B cell (primary cell): ENCODE results near the gene ENOX1. TPM values are rescaled to one million over a fixed set of nuclear protein-coding genes. Genes with fewer than 3 reads are reported as not detected.

ENCODE experiments used
- ATAC-seq: fragments of 200-7000 bp; cut with Tn5 transposase; one replicate; pipeline ENCODE4 v1.10.0; 2021; ENCODE audit warnings: low read depth, mild to moderate bottlenecking, moderate number of reproducible peaks, moderate library complexity
- CTCF ChIA-PET: fragments of 350-600 bp; sonication (Branson Sonifier 250); formaldehyde crosslinking; loops from one replicate; lab custom pipeline; 2021; ENCODE audit warnings: antibody characterized with exemption, inconsistent platforms; lab: Charles Lee
- POLR2A ChIA-PET: fragments of 350-600 bp; sonication (Branson Sonifier 250); formaldehyde crosslinking; loops from one replicate; lab custom pipeline; 2021; ENCODE audit warnings: antibody characterized with exemption; lab: Charles Lee
- DNase-seq: peaks from one replicate; pipeline ENCODE4 v3.0.0; 2013
- H2AFZ ChIP-seq: 2 replicates; pipeline ENCODE4 v1.6.1; 2012; ENCODE audit warnings: mild to moderate bottlenecking, low read depth, low read length; ENCODE audit not compliant: insufficient read depth, poor library complexity, severe bottlenecking
- H3K27ac ChIP-seq, 2 donors: 1 replicate in 1 of 2; 2 replicates in 1 of 2; pipeline ENCODE4 v1.5.1; 2012 to 2013; ENCODE audit warnings: low read length in 2 of 2, mild to moderate bottlenecking in 2 of 2, moderate library complexity in 1 of 2
- H3K27me3 ChIP-seq, 4 experiments: fragments of 200-600 bp in 1 of 4; sonication (generic) in 1 of 4; replicated peaks in 1 of 4; 1 replicate in 2 of 4; 2 replicates in 2 of 4; pipeline versions ENCODE4 v1.6.1 to v1.7.0; 2013 to 2016; ENCODE audit warnings: low read length in 3 of 4, mild to moderate bottlenecking in 2 of 4, mixed read lengths in 1 of 4, moderate library complexity in 1 of 4; ENCODE audit not compliant: insufficient read depth in 4 of 4, control insufficient read depth in 3 of 4; ENCODE audit errors: control extremely low read depth in 1 of 4
- H3K36me3 ChIP-seq, 2 experiments: replicated peaks in 1 of 2; 1 replicate in 1 of 2; 2 replicates in 1 of 2; pipeline versions ENCODE4 v1.6.1 to v1.7.1; 2013; ENCODE audit warnings: low read length in 1 of 2; ENCODE audit not compliant: insufficient read depth in 2 of 2, control insufficient read depth in 1 of 2; ENCODE audit errors: control extremely low read depth in 1 of 2, extremely low read depth in 1 of 2
- H3K4me1 ChIP-seq, 2 donors: fragments of 200-600 bp in 1 of 2; sonication (generic) in 1 of 2; 1 replicate in 1 of 2; 2 replicates in 1 of 2; pipeline versions ENCODE4 v1.5.1 to v1.6.1; 2013 to 2017; ENCODE audit warnings: low read length in 2 of 2; ENCODE audit not compliant: control insufficient read depth in 2 of 2, insufficient read depth in 2 of 2
- H3K4me2 ChIP-seq: replicated peaks from 2 replicates; pipeline ENCODE3; 2012; ENCODE audit warnings: mild to moderate bottlenecking, low read depth, low read length; ENCODE audit not compliant: poor library complexity, severe bottlenecking
- H3K4me3 ChIP-seq, 5 experiments: fragments of 200-600 bp in 1 of 5; sonication (generic) in 1 of 5; 1 replicate in 3 of 5; 2 replicates in 2 of 5; pipeline versions ENCODE4 v1.5.1 to v1.7.0; 2011 to 2016; ENCODE audit warnings: low read length in 4 of 5, mild to moderate bottlenecking in 4 of 5, low read depth in 2 of 5, control low read depth in 1 of 5, moderate library complexity in 1 of 5; ENCODE audit not compliant: insufficient read depth in 1 of 5; ENCODE audit errors: control extremely low read depth in 1 of 5, extremely low read depth in 1 of 5
- H3K79me2 ChIP-seq: fragments of 200-600 bp; sonication (generic); one replicate; pipeline ENCODE4 v1.6.0; 2016; ENCODE audit warnings: low read length; ENCODE audit not compliant: control insufficient read depth, insufficient read depth
- H3K9ac ChIP-seq: fragments of 200-600 bp; sonication (generic); 2 replicates; pipeline ENCODE4 v1.6.1; 2017; ENCODE audit warnings: mild to moderate bottlenecking, low read length, moderate library complexity
- H3K9me3 ChIP-seq, 3 donors: one replicate each; pipeline versions ENCODE4 v1.6.1 to v1.7.1; 2013; ENCODE audit warnings: low read length in 2 of 3; ENCODE audit not compliant: control insufficient read depth in 2 of 3, insufficient read depth in 1 of 3; ENCODE audit errors: control extremely low read depth in 1 of 3
- H4K20me1 ChIP-seq: 2 replicates; pipeline ENCODE4 v1.6.0; 2012; ENCODE audit warnings: mild to moderate bottlenecking, low read length; ENCODE audit not compliant: insufficient read depth, control insufficient read depth, poor library complexity, severe bottlenecking
- H3K27ac Mint-ChIP-seq: one replicate; pipeline ENCODE4 v1.8.0; 2021; ENCODE audit warnings: mixed read lengths
- H3K27me3 Mint-ChIP-seq: one replicate; pipeline ENCODE4 v1.8.0; 2021; ENCODE audit warnings: mixed read lengths
- H3K4me1 Mint-ChIP-seq: one replicate; pipeline ENCODE4 v1.8.0; 2021; ENCODE audit warnings: mixed read lengths
- H3K4me3 Mint-ChIP-seq: one replicate; pipeline ENCODE4 v1.8.0; 2021; ENCODE audit warnings: mixed read lengths
- H3K9me3 Mint-ChIP-seq: one replicate; pipeline ENCODE4 v1.8.0; 2022; ENCODE audit warnings: mixed read lengths; ENCODE audit not compliant: insufficient read depth
- CTCF ChIP-seq: fragments of 200-600 bp; IDR thresholded peaks from one replicate; pipeline ENCODE4 v1.8.0; 2022; ENCODE audit warnings: antibody characterized with exemption, mild to moderate bottlenecking
- EZH2 ChIP-seq: IDR thresholded peaks from 2 replicates; pipeline ENCODE4 v1.6.1; 2012; ENCODE audit warnings: borderline replicate concordance, low read depth, mild to moderate bottlenecking, moderate library complexity, low read length; ENCODE audit not compliant: insufficient read depth, poor library complexity, severe bottlenecking
- WGBS: methylation state at CpG from one replicate; pipeline ENCODE4 v1.1.5; 2013; ENCODE audit warnings: missing lambda C conversion rate; ENCODE audit not compliant: insufficient coverage; 5-methylcytosine and 5-hydroxymethylcytosine counted together
- intact Hi-C: fragments of 100-400 bp; cut with micrococcal nuclease; formaldehyde crosslinking; loops from one replicate; pipeline ENCODE4 v1.10.0; 2022
- polyA plus RNA-seq: library from polyadenylated mRNA; depleted of rRNA; stranded (reverse); fragments of >200 nt; gene quantifications from 2 replicates; pipeline ENCODE4 v1.2.3, GENCODE V29; 2012
- total RNA-seq, 2 donors: library from RNA; stranded (reverse); fragments of 120-200 nt in 1 of 2; gene quantifications; 1 replicate in 1 of 2; 2 replicates in 1 of 2; pipeline versions ENCODE4 v1.2.3 to v1.2.4, GENCODE V29; 2013 to 2022

Gene ENOX1
- total and polyA plus RNA-seq, 2 donors (not counting 1 experiment from before 2014, with no cell fraction given): not detected

GRCh38 chr13:43546816-43547215, 240.0 kb downstream of the ENOX1 start:
- H3K4me1 Mint-ChIP-seq: no peaks in the 10 kb centered on the region
- DNase-seq: no peak
- Histone ChIP-seq H3K79me2 (no peaks in the 10 kb centered on the region), H4K20me1 (no peaks in the 10 kb centered on the region), H3K4me1 (no peaks in the 10 kb centered on the region), H3K9me3 (no peaks in the 10 kb centered on the region), H3K27me3 (no peaks in the 10 kb centered on the region), H3K36me3 (no peaks in the 10 kb centered on the region), H3K4me3 (no peak overlapping the region), H3K9ac (no peak overlapping the region), H3K4me2 (no peak overlapping the region), H3K27ac (no peak overlapping the region), H2AFZ (no peak overlapping the region)
- no peak overlapping the region for H3K4me3 Mint-ChIP-seq
- 89% methylated on average over 2 of the region's 3 CpGs for WGBS
- H3K27me3 Mint-ChIP-seq: peaks cover 8% of the 10 kb centered on the region
- TF ChIP-seq EZH2: no peak
- TF ChIP-seq CTCF: no peak
- ChIA-PET POLR2A (no interaction called here), CTCF (no interaction called here)
- no peaks in the 10 kb centered on the region for H3K9me3 Mint-ChIP-seq
- ATAC-seq: no peak
- intact Hi-C loops: no loop called here
- H3K27ac Mint-ChIP-seq: no peak overlapping the region

GRCh38 chr13:43546251-43546650, 240.5 kb downstream of the ENOX1 start:
- ATAC-seq (no peak), DNase-seq (no peak)
- WGBS: 14% methylated on average over 1 of the region's 3 CpGs
- H3K36me3 ChIP-seq: no peaks in the 10 kb centered on the region
- TF ChIP-seq CTCF: no peak
- no peak for TF ChIP-seq EZH2
- intact Hi-C loops: no loop called here
- Mint-ChIP-seq H3K4me3 (no peak overlapping the region), H3K27ac (no peak overlapping the region), H3K4me1 (no peaks in the 10 kb centered on the region), H3K9me3 (no peaks in the 10 kb centered on the region), H3K27me3 (peaks cover 8% of the 10 kb centered on the region)
- no peak overlapping the region for H3K9ac ChIP-seq
- ChIA-PET CTCF (no interaction called here), POLR2A (no interaction called here)
- H3K4me2 ChIP-seq: no peak overlapping the region
- H2AFZ ChIP-seq: no peak overlapping the region
- H3K27me3 ChIP-seq: no peaks in the 10 kb centered on the region
- H3K4me3 ChIP-seq: no peak overlapping the region
- no peak overlapping the region for H3K27ac ChIP-seq
- no peaks in the 10 kb centered on the region for H3K79me2 ChIP-seq
- no peaks in the 10 kb centered on the region for H4K20me1 ChIP-seq
- H3K4me1 ChIP-seq: no peaks in the 10 kb centered on the region
- no peaks in the 10 kb centered on the region for H3K9me3 ChIP-seq
